GM21360 (cell line): ENCODE measurements around the gene C12orf75.
A peak's percentile ranks its signal among the peaks of the same experiment; 100 is the strongest.
"Not testable (repeated sequence)": the region's sequence is repeated elsewhere in the genome, so short reads cannot be mapped to it uniquely, and the experiment has no call there.

Experiments used
- ATAC-seq: cut with Tn5 transposase; IDR thresholded peaks from one replicate; pipeline ENCODE4 v1.9.1; 2021; ENCODE audit warnings: mild to moderate bottlenecking, moderate library complexity; ENCODE audit not compliant: unreplicated experiment

The C12orf75 gene

DNA sequence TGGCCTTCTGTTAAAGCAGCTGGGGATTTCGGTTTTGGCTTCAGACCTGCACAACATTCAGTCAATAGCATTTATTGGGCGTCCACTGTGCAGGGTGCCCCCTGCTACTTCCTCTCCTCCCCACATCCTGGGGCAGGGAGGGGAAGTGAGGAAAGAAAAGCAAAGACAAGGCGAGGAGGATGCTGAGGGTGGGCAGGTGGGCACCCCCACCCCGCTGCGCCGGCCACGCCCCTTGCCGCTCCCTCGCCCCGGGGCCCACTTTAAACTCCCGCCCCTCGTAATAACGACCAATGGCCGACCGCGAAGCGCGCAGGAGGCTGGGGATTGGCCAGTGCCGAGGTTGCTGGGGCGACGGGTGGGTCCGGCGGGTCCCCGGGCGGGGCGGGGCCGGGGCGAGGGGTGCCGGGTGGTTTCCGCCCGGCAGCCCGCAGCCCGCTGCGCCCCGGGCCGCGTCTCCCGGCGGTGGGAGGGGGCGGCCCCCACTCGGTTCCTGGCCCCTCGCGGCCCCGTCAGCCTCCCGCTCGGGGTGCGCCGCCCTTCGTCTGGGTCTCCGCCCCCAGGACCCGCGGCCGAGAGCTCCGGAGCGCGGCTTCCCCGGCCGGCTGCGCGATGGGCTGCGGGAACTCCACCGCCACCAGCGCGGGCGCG, at the start of gene C12orf75:
Gene C12orf75, plus strand, starts transcription at position 409 of the 648 bp plus-strand sequence. Its CDS starts 201 bp downstream, at position 610.
- ATAC-seq = peak; percentile 81

DNA sequence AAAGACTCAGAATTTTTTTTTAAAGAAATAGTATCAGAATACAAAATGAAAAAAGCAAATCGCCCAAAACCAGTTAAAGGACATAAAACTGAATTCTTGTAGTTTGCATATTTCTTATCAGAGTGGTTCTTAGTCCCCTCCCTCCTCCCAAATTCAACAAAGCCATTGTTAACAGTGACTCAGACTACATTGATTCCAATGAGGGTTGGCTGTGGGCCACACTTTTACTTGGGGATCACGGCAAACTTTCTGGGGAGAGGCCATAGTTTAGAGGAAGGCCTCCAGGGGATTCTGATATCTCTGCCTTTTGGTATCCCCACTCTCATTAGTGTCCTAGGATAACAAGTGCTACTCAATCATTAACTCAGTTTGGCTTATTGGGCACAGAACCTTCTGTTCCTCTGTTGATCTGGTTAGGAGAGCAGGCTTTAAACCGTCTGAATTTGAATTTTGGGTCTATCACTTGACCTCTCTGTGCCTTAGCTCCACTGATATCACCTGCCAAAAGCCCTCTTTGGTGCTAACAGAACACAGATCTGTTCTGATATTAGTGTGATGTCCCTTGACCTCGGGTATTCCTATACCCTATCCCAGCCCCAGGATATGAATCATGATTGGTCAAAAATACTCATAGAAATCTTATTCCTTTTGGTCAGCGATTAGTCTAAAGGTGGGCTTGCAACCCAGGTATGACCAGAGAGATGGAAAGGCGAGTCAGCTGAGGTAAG, 49.4 kb upstream of the C12orf75 start:
- no peak for ATAC-seq

DNA sequence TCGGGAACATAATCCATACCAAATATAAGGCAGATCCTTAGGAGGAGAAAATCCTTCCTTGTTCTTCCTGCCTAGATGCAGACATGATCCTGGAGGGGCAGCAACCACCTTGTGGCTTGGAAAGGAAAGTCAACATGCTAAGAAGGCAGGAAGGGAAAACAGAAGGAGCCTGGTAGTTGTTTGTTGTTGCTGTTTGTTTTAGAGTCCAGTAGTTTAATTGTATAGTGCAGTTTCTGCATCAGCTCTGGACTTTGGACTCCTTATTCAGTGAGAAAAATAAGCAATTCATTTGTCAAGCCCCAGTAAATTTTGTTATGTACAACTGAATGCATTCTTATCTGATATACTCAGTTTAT, 48.8 kb upstream of the C12orf75 start:
- no peak for ATAC-seq

DNA sequence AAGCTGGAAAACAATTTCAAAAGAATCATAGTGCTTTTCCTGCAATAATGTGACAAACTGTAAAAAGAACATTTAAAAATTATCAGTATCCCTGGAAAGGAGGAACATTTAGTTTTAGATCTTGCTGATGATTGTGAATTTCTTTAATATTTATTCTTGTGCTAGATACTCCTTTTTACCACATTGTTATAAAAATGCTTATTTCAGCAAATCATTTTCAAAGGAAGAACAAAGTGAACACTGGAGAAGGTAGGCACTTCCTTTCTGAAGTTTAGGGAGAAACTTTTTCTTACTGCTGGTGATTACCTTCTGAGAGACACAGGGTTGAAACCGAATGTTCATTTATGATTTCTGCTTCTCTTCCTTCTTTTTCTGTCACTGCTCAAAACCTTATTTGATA, 45.1 kb upstream of the C12orf75 start:
- no peak for ATAC-seq

DNA sequence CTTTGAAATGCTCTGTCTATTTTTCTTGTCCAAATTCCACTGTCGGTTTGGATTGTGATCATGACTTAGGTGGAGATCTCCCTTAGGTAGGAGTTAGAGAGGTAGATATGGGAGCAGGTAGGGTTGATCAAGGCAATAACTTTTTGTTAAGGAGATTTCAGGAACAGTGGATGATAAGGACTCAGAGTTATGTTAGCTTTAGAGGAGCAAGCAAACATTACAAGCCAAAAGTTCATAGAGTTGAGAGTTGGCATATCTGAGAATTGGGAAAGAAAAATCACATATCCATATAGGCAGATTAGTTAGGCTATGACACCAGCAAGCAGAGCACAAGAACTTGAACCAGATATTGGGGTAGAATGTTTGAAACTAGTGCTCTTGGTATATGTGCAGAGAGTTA, 43.1 kb upstream of the C12orf75 start:
- ATAC-seq = no peak

DNA sequence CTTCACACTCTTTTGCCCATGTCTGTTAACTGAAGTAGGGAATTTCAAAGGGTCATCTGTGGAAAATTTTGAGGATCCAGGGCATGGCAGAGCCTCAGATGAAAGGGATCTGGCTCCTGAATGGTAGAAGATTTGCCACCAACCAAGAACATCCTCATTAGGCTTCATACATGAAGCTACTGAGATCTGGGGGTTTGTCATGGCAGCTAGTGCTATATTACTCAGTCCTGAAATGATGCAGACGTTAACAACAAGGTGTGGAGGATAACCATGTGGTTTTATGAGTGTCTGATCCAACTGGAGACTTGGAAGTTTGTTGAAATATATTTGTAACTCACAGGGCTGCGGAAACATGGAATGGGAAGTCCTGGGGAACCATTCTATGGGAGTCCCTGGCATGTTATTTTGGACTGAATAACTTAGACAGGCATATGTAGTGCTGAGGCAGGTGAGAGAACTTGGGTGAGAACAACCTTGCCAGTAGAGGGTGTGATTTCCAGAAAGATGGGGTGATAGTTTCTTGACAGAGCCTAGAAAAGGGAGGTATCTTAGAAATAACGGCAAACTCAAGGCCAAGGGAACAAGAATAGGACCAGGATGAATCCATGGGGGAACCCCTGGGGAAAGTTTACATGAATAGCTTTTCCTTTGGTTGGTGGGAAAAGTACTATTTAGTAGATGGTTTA, 42.0 kb upstream of the C12orf75 start:
- no peak for ATAC-seq

DNA sequence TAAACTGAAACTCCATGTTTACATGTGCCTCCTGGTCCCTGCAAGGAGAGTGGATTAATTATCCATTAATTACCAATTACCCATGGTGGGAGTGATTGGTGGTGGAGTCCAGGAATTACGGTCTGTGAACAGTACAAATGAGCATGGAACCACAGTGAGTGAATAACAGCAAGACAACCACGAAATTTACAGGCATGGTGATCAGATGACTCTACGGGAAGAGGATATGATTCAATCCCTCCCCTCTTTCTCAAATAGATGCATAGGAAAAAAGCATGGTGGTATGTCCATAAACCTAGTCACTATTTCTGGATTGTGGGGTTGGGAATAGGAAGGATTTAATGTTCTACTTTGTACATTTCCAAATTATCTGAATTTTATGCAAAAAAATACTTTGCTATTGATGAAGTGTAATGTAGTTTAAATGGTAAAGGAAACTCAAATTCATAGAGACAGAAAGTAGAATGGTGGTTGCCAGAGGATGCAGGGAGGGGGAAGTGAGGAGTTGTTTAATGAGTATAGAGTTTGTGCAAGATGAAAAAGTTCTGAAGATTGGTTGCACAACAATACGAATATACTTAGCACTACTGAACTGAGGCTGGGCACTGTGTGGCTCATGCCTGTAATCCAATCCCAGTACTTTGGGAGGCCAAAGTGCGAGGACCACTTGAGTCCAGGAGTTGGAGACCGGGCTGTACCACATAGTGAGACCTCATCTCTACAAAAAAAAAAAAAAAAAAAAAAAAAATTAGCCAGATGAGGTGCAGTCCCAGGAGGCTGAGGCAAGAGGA, 41.2 kb upstream of the C12orf75 start:
- ATAC-seq = no peak

DNA sequence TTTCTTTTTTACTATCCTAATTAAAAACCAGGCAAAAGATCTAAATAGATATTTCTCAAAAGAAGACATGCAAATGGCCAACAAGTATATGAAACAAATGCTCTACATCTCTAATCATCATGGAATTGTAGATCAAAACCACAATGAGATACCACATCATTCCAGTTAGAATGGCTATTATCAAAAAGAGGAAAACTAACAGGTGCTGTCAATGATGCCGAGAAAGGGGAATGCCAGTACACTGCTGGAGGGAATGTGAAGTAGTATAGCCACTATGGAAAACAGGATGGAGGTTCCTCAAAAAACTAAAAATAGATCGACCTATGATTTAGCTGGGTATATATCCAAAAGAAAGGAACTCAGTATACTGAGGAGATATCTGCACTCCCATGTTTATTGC, 39.0 kb upstream of the C12orf75 start:
- no peak for ATAC-seq

DNA sequence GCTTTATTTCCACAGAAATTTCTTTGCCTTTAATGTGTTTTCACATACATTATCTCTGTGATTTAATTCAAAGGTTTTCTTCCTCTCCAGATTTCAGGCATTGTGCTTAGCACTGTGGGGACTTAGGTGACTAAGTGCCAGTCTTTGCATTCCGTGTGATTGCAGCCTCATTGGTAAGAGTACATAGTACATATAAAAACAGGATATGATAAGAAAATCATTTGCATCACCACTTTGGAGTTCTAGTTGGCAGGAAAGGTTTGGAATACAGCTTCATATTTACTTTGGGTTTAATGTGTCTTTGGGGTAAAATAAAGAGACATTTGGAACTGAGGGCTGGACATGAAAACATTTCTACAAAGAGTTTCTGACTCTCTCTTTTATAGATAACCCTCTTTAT, 37.8 kb upstream of the C12orf75 start:
- ATAC-seq = no peak

DNA sequence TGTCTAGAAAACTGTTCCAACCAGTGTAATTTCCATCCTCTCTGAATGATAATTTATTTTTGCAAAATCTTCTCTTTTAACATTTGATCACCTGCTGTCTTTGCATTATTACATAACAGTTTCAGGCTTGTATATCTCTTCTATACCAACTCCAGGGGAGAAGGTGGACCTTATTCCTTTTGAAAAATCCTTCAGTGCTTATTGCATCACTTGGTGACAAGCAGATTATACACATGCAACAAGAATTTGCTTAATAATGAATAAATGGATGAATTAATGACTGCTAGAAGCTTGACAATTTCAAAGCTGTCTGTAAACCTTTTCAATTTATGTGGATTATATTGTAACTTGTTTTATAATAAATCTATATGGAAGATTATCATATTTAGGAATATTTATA, 37.3 kb upstream of the C12orf75 start:
- ATAC-seq = no peak

DNA sequence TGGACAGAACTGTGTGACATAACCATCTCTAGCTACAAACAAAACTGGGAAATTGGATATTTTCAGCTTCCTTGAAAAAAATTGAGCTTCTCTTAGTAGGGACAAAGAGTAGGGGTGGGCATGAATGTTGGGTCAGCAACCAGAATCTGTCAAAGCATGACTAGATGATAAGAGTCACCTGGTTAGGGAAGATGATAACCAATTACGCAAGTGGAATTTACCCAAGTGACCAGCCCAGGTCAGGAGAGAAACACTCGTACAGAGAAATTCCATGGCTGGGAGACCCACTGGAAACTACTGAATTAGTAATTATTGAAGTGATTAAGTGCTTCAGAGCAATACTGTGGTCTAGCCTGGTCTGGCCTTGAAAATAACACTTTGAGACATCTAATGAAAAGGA, 36.3 kb upstream of the C12orf75 start:
- no peak for ATAC-seq

DNA sequence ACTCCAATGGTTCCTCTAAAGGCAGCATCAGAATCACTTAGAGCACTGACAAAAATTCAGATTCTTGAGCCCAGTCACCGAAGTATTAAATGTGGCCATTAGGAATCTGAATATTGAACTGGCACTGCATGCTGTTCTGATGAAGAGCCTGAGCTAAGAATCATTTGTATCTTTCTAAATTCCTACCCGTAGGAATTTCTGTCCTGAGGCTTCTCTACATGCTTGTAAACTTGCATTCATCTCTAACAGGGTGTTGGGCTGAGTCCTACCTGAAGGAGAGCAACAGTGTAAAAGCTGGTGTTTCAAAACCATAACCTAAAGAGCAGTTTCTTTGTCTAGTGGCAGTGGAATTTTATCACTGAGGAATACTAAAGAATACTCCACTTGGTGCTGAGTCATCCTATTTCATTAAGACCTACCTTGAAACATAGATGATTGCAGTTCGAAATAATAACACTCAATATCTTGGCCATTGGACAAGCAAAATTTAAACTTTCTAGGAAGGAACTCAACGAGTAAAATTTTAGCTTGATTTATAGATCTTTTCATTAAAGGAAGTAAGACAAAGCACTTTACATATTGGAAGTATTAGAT, 35.5 kb upstream of the C12orf75 start:
- no peak for ATAC-seq

DNA sequence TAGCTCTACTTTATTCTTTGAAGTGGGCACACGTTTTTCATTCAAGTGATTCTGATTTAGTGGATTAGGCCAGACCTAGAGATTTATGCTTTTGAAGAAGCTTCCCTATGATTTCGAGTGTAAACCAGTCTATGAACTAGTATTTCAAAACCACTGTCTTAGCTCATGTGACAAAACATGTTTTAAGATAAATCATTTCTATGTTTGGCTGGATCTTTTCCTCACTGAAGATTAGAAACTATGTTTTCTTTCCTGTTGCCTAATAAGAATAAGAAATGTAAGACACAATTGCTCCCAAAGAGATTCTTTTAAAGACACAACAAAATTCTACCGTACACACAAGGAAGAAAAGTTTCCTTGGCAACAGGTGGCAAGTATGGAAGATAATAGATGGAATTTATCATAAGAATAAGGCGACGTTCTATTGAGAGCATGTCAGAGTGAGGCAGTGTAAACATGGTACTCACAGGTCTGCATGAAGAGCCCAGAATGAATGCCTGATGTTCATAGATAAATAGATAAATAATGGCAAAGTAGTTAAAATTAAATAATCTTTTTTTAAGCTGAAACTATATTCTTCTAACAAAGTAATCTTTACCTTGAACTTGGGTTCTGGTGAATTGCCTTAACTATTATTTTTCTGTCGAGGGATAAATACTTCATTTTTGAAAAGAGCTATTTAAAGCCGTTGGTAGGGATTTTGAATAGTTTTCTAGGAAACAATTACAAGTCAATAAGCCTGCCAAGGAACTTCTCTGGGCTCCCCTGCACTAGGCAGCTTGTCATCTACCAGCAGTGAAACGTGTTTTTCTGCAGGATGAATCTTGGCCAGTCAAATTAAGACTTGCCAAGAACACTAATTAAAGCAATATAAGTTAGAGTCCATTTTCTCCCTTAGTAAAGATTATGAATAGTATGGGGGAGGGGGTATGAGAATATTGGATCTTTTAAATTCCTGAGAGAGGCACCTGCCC, 34.1 kb upstream of the C12orf75 start:
- ATAC-seq = no peak

DNA sequence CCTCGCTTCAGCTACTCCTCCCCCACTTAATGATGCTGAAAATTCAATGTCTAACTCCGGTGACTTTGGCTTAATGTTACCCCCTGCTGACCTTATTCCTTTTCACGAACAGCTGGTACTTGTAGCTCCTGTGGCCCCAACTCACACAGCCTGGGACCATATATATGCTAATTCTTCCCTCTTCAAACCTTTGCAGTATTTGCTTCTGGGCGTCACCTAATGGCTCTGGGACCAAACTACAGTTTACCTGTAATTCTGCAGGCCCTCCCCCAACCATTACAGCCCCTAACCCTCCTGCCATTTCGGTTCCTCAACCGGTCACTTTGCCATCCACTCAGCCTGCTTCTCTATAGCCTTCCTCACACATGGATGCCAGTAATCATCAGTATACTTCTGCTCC, 29.6 kb upstream of the C12orf75 start:
- ATAC-seq = no peak

DNA sequence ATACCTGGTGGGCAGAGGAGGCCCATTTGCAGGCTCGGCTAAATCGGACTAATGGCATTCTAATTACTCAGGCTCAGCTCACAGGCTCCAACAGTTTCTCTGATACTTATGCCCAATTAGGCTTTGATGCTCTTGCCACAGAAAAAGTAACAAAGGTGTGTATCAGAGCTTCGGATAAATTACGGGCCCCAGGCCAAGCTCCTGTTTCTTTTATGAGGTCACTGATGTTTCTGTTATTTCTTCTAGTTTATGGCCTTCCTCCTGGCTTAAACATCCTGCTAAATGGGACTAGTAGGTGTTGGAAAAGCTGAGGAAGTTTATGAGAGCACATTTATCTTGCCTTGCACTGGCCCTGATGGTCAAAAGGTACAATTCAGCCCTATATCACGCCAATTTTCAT, 28.8 kb upstream of the C12orf75 start:
- no peak for ATAC-seq

DNA sequence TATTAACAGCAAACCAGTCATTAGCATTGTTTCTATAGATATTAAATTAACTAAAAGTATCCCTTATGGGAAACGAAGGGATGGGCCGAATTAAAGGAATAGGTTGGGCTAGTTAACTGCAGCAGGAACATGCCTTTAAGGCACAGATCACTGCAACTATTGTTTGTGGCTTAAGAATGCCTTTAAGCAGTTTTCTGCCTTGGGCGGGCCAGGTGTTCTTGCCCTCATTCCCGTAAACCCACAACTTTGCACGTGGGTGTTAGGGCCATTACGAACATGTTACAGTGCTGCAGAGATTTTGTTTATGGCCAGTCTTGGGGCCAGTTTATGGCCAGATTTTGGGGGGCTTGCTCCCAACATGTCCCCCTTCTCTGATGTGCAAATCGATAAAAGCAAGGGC, 27.5 kb upstream of the C12orf75 start:
- ATAC-seq = not testable (repeated sequence)

DNA sequence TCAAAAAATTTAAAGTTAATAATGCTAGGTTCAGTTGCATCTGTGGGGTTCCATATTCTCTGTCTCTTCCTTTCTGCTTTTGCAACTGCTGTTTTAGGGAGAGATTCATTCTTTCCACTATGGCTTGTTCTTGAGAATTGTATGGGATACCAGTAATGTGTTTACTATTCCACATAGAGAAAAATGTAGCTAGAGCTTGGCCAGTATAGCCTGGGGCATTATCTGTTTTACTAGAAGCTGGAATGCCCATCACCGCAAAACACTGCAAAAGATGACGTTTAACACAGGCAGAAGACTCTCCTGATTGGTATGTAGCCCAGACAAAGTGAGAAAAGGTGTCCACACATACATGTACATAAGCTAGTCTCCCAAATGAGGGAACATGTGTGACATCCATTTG, 25.9 kb upstream of the C12orf75 start:
- ATAC-seq = not testable (repeated sequence)

DNA sequence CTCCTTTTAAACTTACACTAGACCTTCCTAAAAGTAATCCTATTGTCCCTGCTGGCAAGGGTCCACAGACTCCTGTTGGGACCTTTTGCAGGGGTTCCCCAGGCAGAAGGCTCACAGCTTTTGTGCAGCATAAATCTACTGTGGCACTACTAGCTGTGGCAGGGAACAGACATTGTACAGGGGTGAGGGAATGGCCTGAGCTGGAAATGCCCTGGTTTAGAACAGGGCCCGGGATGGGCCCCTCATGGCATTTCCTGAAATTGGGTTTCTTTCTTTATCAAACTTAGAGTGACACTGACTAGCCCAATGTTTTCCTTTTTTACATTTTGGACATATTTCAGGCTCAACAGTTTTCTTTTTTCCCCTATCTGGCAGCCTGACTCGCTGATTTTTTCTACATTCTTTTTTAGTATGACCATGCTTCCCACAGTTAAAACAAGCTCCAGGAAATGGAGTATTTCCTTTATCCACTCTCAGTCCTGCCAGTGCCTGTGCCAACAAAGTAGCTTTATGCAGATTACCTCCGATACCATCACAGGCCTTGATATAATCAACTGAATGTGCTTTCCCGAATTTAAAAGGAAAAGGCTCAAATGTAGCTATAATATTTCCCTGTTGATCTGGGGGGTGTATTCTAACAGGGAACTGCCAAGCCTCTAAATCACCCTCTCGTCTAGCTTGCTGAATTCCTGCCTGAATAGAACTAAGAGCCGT, 22.7 kb upstream of the C12orf75 start:
- ATAC-seq = not testable (repeated sequence)

DNA sequence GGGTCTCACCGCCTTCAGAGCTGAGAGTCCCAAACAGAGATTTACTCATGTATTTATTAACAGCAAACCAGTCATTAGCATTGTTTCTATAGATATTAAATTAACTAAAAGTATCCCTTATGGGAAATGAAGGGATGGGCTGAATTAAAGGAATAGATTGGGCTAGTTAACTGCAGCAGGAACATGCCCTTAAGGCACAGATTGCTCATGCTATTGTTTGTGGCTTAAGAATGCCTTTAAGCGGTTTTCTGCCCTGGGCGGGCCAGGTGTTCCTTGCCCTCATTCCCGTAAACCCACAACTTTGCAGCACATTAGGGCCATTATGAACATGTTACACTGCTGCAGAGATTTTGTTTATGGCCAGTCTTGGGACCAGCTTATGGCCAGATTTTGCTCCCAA, 21.7 kb upstream of the C12orf75 start:
- ATAC-seq = not testable (repeated sequence)
